ENCODE results near the gene KCNJ18. TPM values are rescaled to one million over a fixed set of nuclear protein-coding genes. Genes with fewer than 3 reads are reported as not detected.
"Not testable (repeated sequence)": the region's sequence is repeated elsewhere in the genome, so short reads cannot be mapped to it uniquely, and the experiment has no call there.

Gene KCNJ18
- total and polyA plus RNA-seq, 2 donors (not counting 1 experiment from before 2014, with no cell fraction given) = not detected

- H4K20me1 ChIP-seq (ENCODE audit: control insufficient read depth, extremely low read depth, insufficient read depth, low read length); H3K27me3 ChIP-seq (ENCODE audit: control insufficient read depth, insufficient read depth, low read length); DNase-seq (ENCODE audit: low read depth in 2 of 2); H3K36me3 ChIP-seq (ENCODE audit: control insufficient read depth, insufficient read depth, low read length); H2AFZ ChIP-seq (ENCODE audit: low read length); H3K27ac ChIP-seq (ENCODE audit: insufficient read depth, low read length); H3K4me2 ChIP-seq (ENCODE audit: extremely low read depth, insufficient read depth, low read length); H3K4me3 ChIP-seq (replicated peaks in 1 of 4; ENCODE audit: control extremely low read depth in 1 of 4, insufficient read depth in 1 of 4, low read depth in 3 of 4, low read length in 4 of 4); H3K9me3 ChIP-seq (ENCODE audit: control insufficient read depth, insufficient read depth, low read depth, low read length); H3K79me2 ChIP-seq (ENCODE audit: control insufficient read depth, insufficient read depth, low read length); H3K9ac ChIP-seq (ENCODE audit: insufficient read depth, low read length); H3K4me1 ChIP-seq (ENCODE audit: control insufficient read depth, extremely low read depth, insufficient read depth, low read length): not testable (repeated sequence)
Measured at GRCh38 chr17:21671437-21671836, 20.9 kb upstream of the KCNJ18 start.

- H3K9me3 ChIP-seq (ENCODE audit: control insufficient read depth, insufficient read depth, low read depth, low read length); H3K4me2 ChIP-seq (ENCODE audit: extremely low read depth, insufficient read depth, low read length); H3K9ac ChIP-seq (ENCODE audit: insufficient read depth, low read length); H4K20me1 ChIP-seq (ENCODE audit: control insufficient read depth, extremely low read depth, insufficient read depth, low read length); H3K27me3 ChIP-seq (ENCODE audit: control insufficient read depth, insufficient read depth, low read length); H2AFZ ChIP-seq (ENCODE audit: low read length); H3K4me3 ChIP-seq (replicated peaks in 1 of 4; ENCODE audit: control extremely low read depth in 1 of 4, insufficient read depth in 1 of 4, low read depth in 3 of 4, low read length in 4 of 4); H3K79me2 ChIP-seq (ENCODE audit: control insufficient read depth, insufficient read depth, low read length); H3K27ac ChIP-seq (ENCODE audit: insufficient read depth, low read length); H3K36me3 ChIP-seq (ENCODE audit: control insufficient read depth, insufficient read depth, low read length); DNase-seq (ENCODE audit: low read depth in 2 of 2); H3K4me1 ChIP-seq (ENCODE audit: control insufficient read depth, extremely low read depth, insufficient read depth, low read length): not testable (repeated sequence)
Measured at GRCh38 chr17:21671871-21672270, 20.5 kb upstream of the KCNJ18 start.

DNA sequence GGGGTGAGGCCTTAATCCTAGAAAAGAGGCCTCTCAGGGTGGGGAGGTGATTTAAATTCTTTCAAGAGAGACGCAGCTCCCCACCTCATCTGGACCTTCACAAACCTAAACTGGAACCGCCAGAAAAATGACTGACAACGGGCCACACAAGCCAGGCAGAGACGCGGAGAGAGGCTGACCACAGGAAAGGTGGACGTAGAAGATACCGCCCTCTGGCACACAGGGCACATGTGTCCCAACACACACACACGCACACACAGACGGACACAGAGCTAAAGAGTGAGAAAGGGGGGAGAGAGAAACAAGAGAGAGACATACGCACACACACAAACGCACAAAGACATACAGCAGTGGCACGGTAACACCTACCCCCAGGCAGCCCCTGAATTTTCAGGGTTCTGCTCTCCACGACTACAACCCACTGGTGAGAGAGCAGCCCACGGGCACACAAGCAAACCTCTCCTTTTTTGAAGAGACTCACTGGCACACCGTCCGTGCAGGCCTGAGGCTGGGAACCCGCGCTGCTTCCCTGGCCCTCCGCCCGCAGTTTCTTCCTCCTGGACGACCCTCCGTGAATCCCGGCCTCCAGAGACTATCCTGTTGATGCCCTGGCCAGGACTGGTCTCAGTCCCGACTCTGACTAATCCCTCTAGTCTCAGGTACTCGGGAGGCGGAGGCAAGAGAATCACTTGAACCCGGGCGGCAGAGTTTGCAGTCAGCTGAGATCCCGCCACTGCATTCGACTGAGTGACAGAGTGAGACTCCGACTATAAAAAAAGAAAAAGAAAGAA lies 18.7 kb upstream of the KCNJ18 start:
- H3K27me3 ChIP-seq (ENCODE audit: control insufficient read depth, insufficient read depth, low read length); H3K4me2 ChIP-seq (ENCODE audit: extremely low read depth, insufficient read depth, low read length); H2AFZ ChIP-seq (ENCODE audit: low read length); H3K4me1 ChIP-seq (ENCODE audit: control insufficient read depth, extremely low read depth, insufficient read depth, low read length); H3K79me2 ChIP-seq (ENCODE audit: control insufficient read depth, insufficient read depth, low read length); H4K20me1 ChIP-seq (ENCODE audit: control insufficient read depth, extremely low read depth, insufficient read depth, low read length); H3K9me3 ChIP-seq (ENCODE audit: control insufficient read depth, insufficient read depth, low read depth, low read length); H3K36me3 ChIP-seq (ENCODE audit: control insufficient read depth, insufficient read depth, low read length); DNase-seq (ENCODE audit: low read depth in 2 of 2); H3K9ac ChIP-seq (ENCODE audit: insufficient read depth, low read length); H3K27ac ChIP-seq (ENCODE audit: insufficient read depth, low read length); H3K4me3 ChIP-seq (replicated peaks in 1 of 4; ENCODE audit: control extremely low read depth in 1 of 4, insufficient read depth in 1 of 4, low read depth in 3 of 4, low read length in 4 of 4): not testable (repeated sequence)

DNA sequence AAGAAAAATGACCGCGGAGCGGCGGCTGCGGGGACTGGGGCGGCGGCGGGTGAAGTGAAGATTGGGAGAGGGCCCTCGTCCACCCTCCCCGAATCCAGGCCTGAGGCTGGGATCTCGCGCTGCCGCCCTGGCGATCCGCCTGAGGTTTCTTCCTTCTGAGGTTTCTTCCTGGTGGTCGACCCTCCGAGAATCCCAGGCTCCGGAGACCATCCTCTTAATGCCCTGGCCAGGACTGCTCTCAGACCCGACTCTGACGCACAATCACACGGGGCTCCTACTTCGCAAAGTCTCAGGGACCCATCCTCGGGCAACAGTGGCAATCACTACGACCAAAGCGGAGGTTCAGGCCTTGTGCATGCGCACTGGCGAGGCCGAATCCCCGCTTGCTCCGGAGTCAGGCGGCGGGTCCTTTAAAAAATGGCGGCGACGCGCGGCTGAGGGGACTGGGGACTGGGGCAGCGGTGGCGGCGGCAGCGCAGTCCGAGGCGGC lies 18.0 kb upstream of the KCNJ18 start:
- no peak for TF ChIP-seq CTCF (conservative IDR thresholded peaks at IDR 0.05 in 1 of 2, IDR thresholded peaks at IDR 0.05 in 1 of 2; ENCODE audit: low read depth in 1 of 2, low read length in 2 of 2)
- no peak for TF ChIP-seq EZH2 (IDR thresholded peaks at IDR 0.05; ENCODE audit: low read length, missing control alignments)
- no peak overlapping the region for H3K27ac ChIP-seq (ENCODE audit: insufficient read depth, low read length)
- no peak for DNase-seq (ENCODE audit: low read depth in 2 of 2)
- H3K27me3 ChIP-seq (ENCODE audit: control insufficient read depth, insufficient read depth, low read length) = no peaks in the 10 kb centered on the region
- no peak overlapping the region for H3K4me3 ChIP-seq (replicated peaks in 1 of 4; ENCODE audit: control extremely low read depth in 1 of 4, insufficient read depth in 1 of 4, low read depth in 3 of 4, low read length in 4 of 4)
- H2AFZ ChIP-seq (ENCODE audit: low read length) = no peak overlapping the region
- H4K20me1 ChIP-seq (ENCODE audit: control insufficient read depth, extremely low read depth, insufficient read depth, low read length) = no peaks in the 10 kb centered on the region
- no peak overlapping the region for H3K4me2 ChIP-seq (ENCODE audit: extremely low read depth, insufficient read depth, low read length)
- H3K79me2 ChIP-seq (ENCODE audit: control insufficient read depth, insufficient read depth, low read length) = no peaks in the 10 kb centered on the region
- H3K4me1 ChIP-seq (ENCODE audit: control insufficient read depth, extremely low read depth, insufficient read depth, low read length) = no peaks in the 10 kb centered on the region
- no peaks in the 10 kb centered on the region for H3K9me3 ChIP-seq (ENCODE audit: control insufficient read depth, insufficient read depth, low read depth, low read length)
- no peaks in the 10 kb centered on the region for H3K36me3 ChIP-seq (ENCODE audit: control insufficient read depth, insufficient read depth, low read length)
- H3K9ac ChIP-seq (ENCODE audit: insufficient read depth, low read length) = no peak overlapping the region

DNA sequence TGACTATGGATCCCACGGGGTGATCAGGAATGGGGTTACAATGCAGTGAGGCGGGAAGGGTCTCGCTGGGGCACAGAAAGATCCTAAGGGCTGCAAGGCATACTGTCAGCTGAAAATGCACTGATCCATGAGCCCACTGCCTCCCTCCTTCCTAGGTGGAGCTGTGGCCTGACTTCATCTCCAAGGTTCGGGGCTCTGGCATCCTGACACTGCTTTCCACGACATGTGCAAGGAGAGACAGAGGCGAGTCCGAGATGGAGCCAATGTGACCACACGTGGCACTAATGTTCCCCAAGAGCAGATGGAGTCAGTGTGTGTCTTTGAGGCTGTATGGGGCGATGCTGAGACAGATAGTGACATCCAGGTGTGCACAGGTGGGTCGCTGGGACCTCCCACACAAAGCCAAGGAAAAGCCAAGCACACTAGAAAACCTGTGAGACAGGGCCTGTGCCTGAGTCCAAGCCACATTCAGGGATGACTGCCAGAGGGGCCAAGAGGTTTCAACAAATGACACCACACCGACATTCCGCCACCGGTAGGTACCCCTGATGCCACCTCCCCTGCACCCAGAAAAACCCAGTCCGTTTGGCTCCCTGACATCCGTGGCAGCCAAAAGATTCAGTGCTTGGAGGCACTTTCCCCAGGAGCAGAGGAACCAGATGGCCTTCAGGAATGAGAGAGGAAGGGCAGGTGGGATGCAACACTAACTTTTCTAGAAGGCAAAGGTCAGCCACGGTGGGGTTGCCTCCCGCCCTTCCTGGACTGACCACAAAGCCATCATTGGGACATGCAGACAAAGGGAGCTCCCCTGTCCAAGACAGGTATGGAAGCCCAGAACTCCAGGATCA lies 17.2 kb upstream of the KCNJ18 start:
- H3K27me3 ChIP-seq (ENCODE audit: control insufficient read depth, insufficient read depth, low read length); H3K79me2 ChIP-seq (ENCODE audit: control insufficient read depth, insufficient read depth, low read length); H3K4me1 ChIP-seq (ENCODE audit: control insufficient read depth, extremely low read depth, insufficient read depth, low read length); H3K4me3 ChIP-seq (replicated peaks in 1 of 4; ENCODE audit: control extremely low read depth in 1 of 4, insufficient read depth in 1 of 4, low read depth in 3 of 4, low read length in 4 of 4); H3K36me3 ChIP-seq (ENCODE audit: control insufficient read depth, insufficient read depth, low read length); H2AFZ ChIP-seq (ENCODE audit: low read length); H3K9ac ChIP-seq (ENCODE audit: insufficient read depth, low read length); DNase-seq (ENCODE audit: low read depth in 2 of 2); H4K20me1 ChIP-seq (ENCODE audit: control insufficient read depth, extremely low read depth, insufficient read depth, low read length); H3K9me3 ChIP-seq (ENCODE audit: control insufficient read depth, insufficient read depth, low read depth, low read length); H3K4me2 ChIP-seq (ENCODE audit: extremely low read depth, insufficient read depth, low read length); H3K27ac ChIP-seq (ENCODE audit: insufficient read depth, low read length): not testable (repeated sequence)

DNA sequence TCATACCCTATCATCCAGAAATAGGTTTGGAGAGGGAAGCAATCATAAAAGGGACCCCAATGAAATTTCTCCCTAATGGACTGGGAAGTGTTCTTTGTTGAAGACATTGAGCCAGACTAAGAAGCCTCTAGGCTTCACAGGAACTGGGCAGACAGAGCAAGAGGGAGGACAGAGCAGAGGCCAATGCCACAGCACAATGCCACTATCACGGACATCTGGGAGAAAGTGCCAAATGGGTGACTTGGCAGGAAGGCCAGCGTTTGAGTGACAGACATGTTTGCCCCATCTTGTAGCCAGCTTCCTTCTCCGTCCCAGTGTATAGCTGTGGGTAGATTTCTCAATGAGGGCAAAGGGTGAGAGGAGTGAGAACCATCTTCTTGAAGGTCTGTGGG lies 16.6 kb upstream of the KCNJ18 start:
- H3K4me3 ChIP-seq (replicated peaks in 1 of 4; ENCODE audit: control extremely low read depth in 1 of 4, insufficient read depth in 1 of 4, low read depth in 3 of 4, low read length in 4 of 4); H3K27me3 ChIP-seq (ENCODE audit: control insufficient read depth, insufficient read depth, low read length): not testable (repeated sequence)

More for the DNA sequence above, 16.6 kb upstream of the KCNJ18 start:
- H3K79me2 ChIP-seq (ENCODE audit: control insufficient read depth, insufficient read depth, low read length); H3K36me3 ChIP-seq (ENCODE audit: control insufficient read depth, insufficient read depth, low read length); H3K4me2 ChIP-seq (ENCODE audit: extremely low read depth, insufficient read depth, low read length); H4K20me1 ChIP-seq (ENCODE audit: control insufficient read depth, extremely low read depth, insufficient read depth, low read length); H3K9ac ChIP-seq (ENCODE audit: insufficient read depth, low read length); H2AFZ ChIP-seq (ENCODE audit: low read length); DNase-seq (ENCODE audit: low read depth in 2 of 2); H3K4me1 ChIP-seq (ENCODE audit: control insufficient read depth, extremely low read depth, insufficient read depth, low read length); H3K27ac ChIP-seq (ENCODE audit: insufficient read depth, low read length); H3K9me3 ChIP-seq (ENCODE audit: control insufficient read depth, insufficient read depth, low read depth, low read length): not testable (repeated sequence)
